Psoas muscle (tissue), 8 donors: ENCODE results near the gene SLC39A11. TPM values are rescaled to one million over a fixed set of nuclear protein-coding genes. Genes with fewer than 3 reads are reported as not detected.

Experiments used
- ATAC-seq, 4 donors: fragments of 200-7000 bp; cut with Tn5 transposase; one replicate each; pipeline ENCODE4 v1.9.1; 2020; ENCODE audit warnings: moderate library complexity in 3 of 4, mild to moderate bottlenecking in 2 of 4
- DNase-seq, 2 donors: peaks; one replicate each; pipeline ENCODE4 v3.0.0-alpha.2; 2020
- H3K27ac ChIP-seq: fragments of 200-600 bp; one replicate; pipeline ENCODE4 v1.8.0; 2022
- H3K27me3 ChIP-seq, 3 donors: fragments of 200-600 bp in 1 of 3; one replicate each; pipeline versions ENCODE4 v1.6.1 to v1.8.0; 2013 to 2022; ENCODE audit warnings: low read length in 2 of 3, mild to moderate bottlenecking in 2 of 3, moderate library complexity in 1 of 3; ENCODE audit not compliant: insufficient read depth in 3 of 3
- H3K36me3 ChIP-seq, 2 donors: fragments of 200-600 bp in 1 of 2; one replicate each; pipeline versions ENCODE4 v1.6.1 to v1.8.0; 2013 to 2022; ENCODE audit warnings: low read depth in 1 of 2, mild to moderate bottlenecking in 1 of 2, moderate library complexity in 1 of 2; ENCODE audit not compliant: insufficient read depth in 1 of 2
- H3K4me1 ChIP-seq: fragments of 200-600 bp; one replicate; pipeline ENCODE4 v1.8.0; 2022
- H3K4me3 ChIP-seq: fragments of 200-600 bp; one replicate; pipeline ENCODE4 v1.8.0; 2022; ENCODE audit warnings: mild to moderate bottlenecking
- H3K9me3 ChIP-seq: fragments of 200-600 bp; one replicate; pipeline ENCODE4 v1.8.0; 2022
- CTCF ChIP-seq: fragments of 200-600 bp; IDR thresholded peaks from one replicate; pipeline ENCODE4 v1.8.0; 2022; ENCODE audit warnings: antibody characterized with exemption
- WGBS, 3 donors: extraction: QIAGEN DNeasy Blood & Tissue Kit; methylation state at CpG; one replicate each; pipeline versions ENCODE4 v1.1.6 to v1.1.7; 2013; 5-methylcytosine and 5-hydroxymethylcytosine counted together
- intact Hi-C, 2 donors: fragments of 100-400 bp; cut with DNase I; formaldehyde crosslinking; loops; one replicate each; pipeline versions ENCODE4 v1.11.0 to v1.14.2; 2022
- polyA plus RNA-seq, 3 donors: library from polyadenylated mRNA; stranded (reverse); fragments of 200-250 nt; gene quantifications; one replicate each; pipeline ENCODE4 v1.2.3, GENCODE V29; 2013
- total RNA-seq, 4 donors: library from RNA; stranded (reverse); fragmentation: NEBNext Ultra II Directional in 2 of 4; extraction: Animal tissue kit (Norgen Biotek cat#: 25700) in 2 of 4; gene quantifications; one replicate each; pipeline versions ENCODE4 v1.2.1 to v1.2.4, GENCODE V29; 2021 to 2023
- donor health status: healthy with polysubstance abuse.
- donor health status: DM: no; HTN: no; CAD: no; lungs with moderate emphysema.
- donor health status: Bipolar disorder and iron deficiency.
- donor health status: healthy.
- donor health status: DM: yes; HTN: yes; CAD: no.
- donor health status: DM: no; HTN: no; CAD: no.
- donor health status: DM: no; HTN: no; CAD: no.
- donor health status: DM: yes; HTN: yes; CAD: no.

SLC39A11 gene
- total and polyA plus RNA-seq, 7 donors = 1.6 to 9.7 (median 7.9) TPM

GRCh38 chr17:72677108-72677507 is 415.4 kb downstream of the SLC39A11 start:
- ATAC-seq (no peak), DNase-seq (no peak)
- no peaks in the 10 kb centered on the region for H3K36me3 ChIP-seq
- H3K9me3 ChIP-seq = no peaks in the 10 kb centered on the region
- intact Hi-C loops = no loop called here
- 63 to 72% (median 65%) methylated on average over 2 of the region's 2 CpGs for WGBS, 3 donors
- TF ChIP-seq CTCF = no peak
- no peaks in the 10 kb centered on the region for H3K27me3 ChIP-seq
- H3K4me1 ChIP-seq = no peaks in the 10 kb centered on the region
- H3K4me3 ChIP-seq = no peak overlapping the region
- H3K27ac ChIP-seq = no peak overlapping the region

- Histone ChIP-seq H3K27me3 (no peaks in the 10 kb centered on the region), H3K27ac (no peak overlapping the region), H3K9me3 (no peaks in the 10 kb centered on the region), H3K4me3 (no peak overlapping the region), H3K4me1 (no peaks in the 10 kb centered on the region), H3K36me3 (no peaks in the 10 kb centered on the region)
- ATAC-seq (no peak), DNase-seq (no peak)
- TF ChIP-seq CTCF = no peak
- intact Hi-C loops = no loop called here
- WGBS, 3 donors = 89 to 93% (median 90%) methylated on average over 4 of the region's 4 CpGs
Observed at GRCh38 chr17:72672729-72673128, 419.8 kb downstream of the SLC39A11 start.

GRCh38 chr17:72671016-72671415 is 421.5 kb downstream of the SLC39A11 start:
- no peak for TF ChIP-seq CTCF
- Histone ChIP-seq H3K36me3 (no peaks in the 10 kb centered on the region), H3K4me3 (no peak overlapping the region), H3K27me3 (no peaks in the 10 kb centered on the region), H3K27ac (no peak overlapping the region), H3K4me1 (no peaks in the 10 kb centered on the region), H3K9me3 (no peaks in the 10 kb centered on the region)
- no peak for DNase-seq
- no peak for ATAC-seq
- intact Hi-C loops = no loop called here

GRCh38 chr17:72667096-72668063 is 425.1 kb downstream of the SLC39A11 start:
- 73 to 83% (median 81%) methylated on average over 5 of the region's 5 CpGs for WGBS, 3 donors
- no peak for DNase-seq
- Histone ChIP-seq H3K4me3 (no peak overlapping the region), H3K27me3 (no peaks in the 10 kb centered on the region), H3K9me3 (no peaks in the 10 kb centered on the region), H3K4me1 (no peaks in the 10 kb centered on the region), H3K27ac (no peak overlapping the region), H3K36me3 (no peaks in the 10 kb centered on the region)
- ATAC-seq = no peak
- intact Hi-C loops = no loop called here
- no peak for TF ChIP-seq CTCF
